Osteocyte (in vitro differentiated cells): ENCODE measurements around the gene TP53AIP1. TPM values are rescaled to one million over a fixed set of nuclear protein-coding genes. Genes with fewer than 3 reads are reported as not detected.
A peak's percentile ranks its signal among the peaks of the same experiment; 100 is the strongest.

Source experiments
- DNase-seq: peaks from one replicate; pipeline ENCODE4 v3.0.0; 2021; ENCODE audit warnings: mixed read lengths; ENCODE audit not compliant: unreplicated experiment; ENCODE audit errors: extremely low spot score
- H3K27ac Mint-ChIP-seq: one replicate; pipeline ENCODE4 v1.8.0; 2021; ENCODE audit warnings: mild to moderate bottlenecking, mixed read lengths; ENCODE audit not compliant: unreplicated experiment
- H3K27me3 Mint-ChIP-seq: one replicate; pipeline ENCODE4 v1.8.0; 2021; ENCODE audit warnings: mixed read lengths; ENCODE audit not compliant: unreplicated experiment
- H3K36me3 Mint-ChIP-seq: one replicate; pipeline ENCODE4 v1.8.0; 2021; ENCODE audit warnings: mixed read lengths; ENCODE audit not compliant: unreplicated experiment
- H3K4me1 Mint-ChIP-seq: one replicate; pipeline ENCODE4 v1.8.0; 2021; ENCODE audit warnings: mixed read lengths; ENCODE audit not compliant: unreplicated experiment
- H3K4me3 Mint-ChIP-seq: one replicate; pipeline ENCODE4 v1.8.0; 2021; ENCODE audit warnings: mild to moderate bottlenecking, moderate library complexity, mixed read lengths; ENCODE audit not compliant: unreplicated experiment
- H3K9me3 Mint-ChIP-seq: one replicate; pipeline ENCODE4 v1.8.0; 2021; ENCODE audit warnings: mixed read lengths; ENCODE audit not compliant: unreplicated experiment
- CTCF ChIP-seq: fragments of 200-600 bp; sonication (generic); IDR thresholded peaks from 2 replicates; pipeline ENCODE4 v1.5.0; 2021; ENCODE audit warnings: antibody characterized with exemption, mild to moderate bottlenecking, moderate library complexity
- total RNA-seq: library from RNA; stranded (reverse); gene quantifications from 2 replicates; pipeline ENCODE4 v1.2.1, GENCODE V29; 2021

TP53AIP1 gene
- total RNA-seq, 1 donor from 2014 or later, result not detected

- peaks cover 19% of the 10 kb centered on the region for H3K27me3 Mint-ChIP-seq
- no peak overlapping the region for H3K27ac Mint-ChIP-seq
- peaks cover 24% of the 10 kb centered on the region for H3K4me1 Mint-ChIP-seq
- no peak for TF ChIP-seq CTCF
- peak overlapping the region; percentile 18 for H3K4me3 Mint-ChIP-seq
- H3K36me3 Mint-ChIP-seq, result no peaks in the 10 kb centered on the region
- no peaks in the 10 kb centered on the region for H3K9me3 Mint-ChIP-seq
- no peak for DNase-seq
Measured at GRCh38 chr11:128904303-128904655, 38.4 kb downstream of the TP53AIP1 start.

- no peaks in the 10 kb centered on the region for H3K9me3 Mint-ChIP-seq
- TF ChIP-seq CTCF, result no peak
- no peak overlapping the region for H3K4me3 Mint-ChIP-seq
- H3K4me1 Mint-ChIP-seq, result peaks cover 21% of the 10 kb centered on the region
- no peaks in the 10 kb centered on the region for H3K36me3 Mint-ChIP-seq
- no peak for DNase-seq
- H3K27ac Mint-ChIP-seq, result no peak overlapping the region
- peaks cover 27% of the 10 kb centered on the region for H3K27me3 Mint-ChIP-seq
Measured at GRCh38 chr11:128903248-128904061, 39.2 kb downstream of the TP53AIP1 start.

GRCh38 chr11:128902515-128903066 is 40.1 kb downstream of the TP53AIP1 start:
- peaks cover 34% of the 10 kb centered on the region for H3K27me3 Mint-ChIP-seq
- H3K27ac Mint-ChIP-seq, result no peak overlapping the region
- TF ChIP-seq CTCF, result no peak
- no peaks in the 10 kb centered on the region for H3K36me3 Mint-ChIP-seq
- no peak for DNase-seq
- peaks cover 16% of the 10 kb centered on the region for H3K4me1 Mint-ChIP-seq
- H3K4me3 Mint-ChIP-seq, result no peak overlapping the region
- no peaks in the 10 kb centered on the region for H3K9me3 Mint-ChIP-seq

- Mint-ChIP-seq H3K9me3 (no peaks in the 10 kb centered on the region), H3K4me3 (no peak overlapping the region), H3K4me1 (peaks cover 16% of the 10 kb centered on the region), H3K36me3 (no peaks in the 10 kb centered on the region), H3K27ac (no peak overlapping the region), H3K27me3 (peaks cover 37% of the 10 kb centered on the region)
- TF ChIP-seq CTCF, result no peak
- DNase-seq, result no peak
Measured at GRCh38 chr11:128901653-128902514, 40.8 kb downstream of the TP53AIP1 start.

GRCh38 chr11:128900468-128900867 is 42.2 kb downstream of the TP53AIP1 start:
- no peak for DNase-seq
- Mint-ChIP-seq H3K4me1 (peaks cover 16% of the 10 kb centered on the region), H3K27me3 (peaks cover 39% of the 10 kb centered on the region), H3K27ac (no peak overlapping the region), H3K4me3 (no peak overlapping the region), H3K9me3 (no peaks in the 10 kb centered on the region), H3K36me3 (no peaks in the 10 kb centered on the region)
- no peak for TF ChIP-seq CTCF
